Kasumi-1 (cell line): Measurements from ENCODE around the gene HEPACAM2.
A peak's percentile ranks its signal among the peaks of the same experiment; 100 is the strongest.

ENCODE experiments used
- DNase-seq, 2 experiments: peaks; one replicate each; lab custom pipeline; 2025; lab: John Stamatoyannopoulos, UW

HEPACAM2 gene

DNA sequence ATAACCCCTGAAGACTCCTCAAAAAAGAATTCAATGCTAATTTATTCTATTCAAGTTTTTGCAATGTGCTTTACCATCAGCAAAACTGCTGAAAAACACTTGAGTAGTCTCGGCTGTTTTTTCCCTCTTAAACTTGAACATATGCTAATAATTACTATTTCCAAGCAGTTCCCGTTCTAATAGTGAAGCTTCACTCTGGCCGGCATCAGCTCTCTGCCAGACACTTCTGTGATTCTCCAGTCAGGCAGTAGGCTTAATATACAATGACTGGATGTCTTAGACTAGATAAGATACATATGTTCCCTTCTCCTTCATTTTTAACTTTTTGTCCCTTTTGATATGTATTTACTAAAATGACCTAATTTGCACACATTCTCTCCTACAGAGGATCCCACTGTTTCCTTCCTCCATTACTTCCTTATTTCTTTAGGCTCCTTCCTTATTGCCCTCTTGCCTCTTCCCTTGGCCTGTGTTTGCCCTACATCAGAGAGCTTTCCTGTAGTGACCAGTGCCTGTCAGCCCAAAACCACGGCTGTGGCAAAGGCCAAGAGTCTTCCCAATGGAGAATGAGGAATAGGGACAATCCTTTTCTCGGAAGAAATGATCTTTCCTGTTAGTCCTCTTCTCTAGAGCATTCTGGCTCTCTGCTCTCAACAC is 23.5 kb downstream of the HEPACAM2 start:
- no peak for DNase-seq

DNA sequence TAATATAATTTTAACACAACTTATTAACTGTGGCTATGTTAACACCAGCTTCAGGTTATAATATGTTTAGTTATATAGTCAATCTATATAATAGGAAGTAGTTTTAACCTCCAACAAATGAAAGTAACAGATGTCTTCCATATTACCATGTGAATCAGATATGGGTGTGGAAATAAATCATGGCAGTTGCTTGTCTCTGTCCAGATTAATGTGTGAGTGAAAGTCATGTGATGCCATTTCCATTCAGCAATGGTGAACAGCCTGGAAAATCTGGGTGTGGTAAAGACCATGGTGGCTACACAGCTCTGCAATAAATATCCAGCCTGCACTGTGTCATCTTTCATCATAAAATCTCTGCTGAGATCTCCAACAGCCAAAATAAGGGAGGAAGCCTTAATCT is 27.8 kb downstream of the HEPACAM2 start:
- DNase-seq = no peak

DNA sequence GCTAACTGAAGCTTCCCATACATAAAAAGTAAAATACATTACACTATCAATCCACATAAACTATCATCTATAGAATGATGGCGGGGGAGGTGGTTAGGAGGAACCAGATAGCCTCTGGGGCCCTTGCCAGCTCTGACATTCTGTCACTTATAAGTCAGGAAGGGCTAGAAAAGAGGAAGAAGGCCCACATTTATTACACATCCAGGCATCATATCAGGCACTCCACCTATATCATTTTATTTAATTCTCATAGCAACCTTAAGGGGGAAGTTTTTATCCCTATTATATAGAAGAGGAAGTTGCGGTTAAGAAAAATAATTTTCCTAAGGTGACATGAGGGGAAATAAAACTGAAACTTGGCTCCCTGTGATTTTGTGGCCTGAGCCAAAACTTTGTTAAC is 29.9 kb downstream of the HEPACAM2 start:
- DNase-seq = peak; percentile 56 to 60

DNA sequence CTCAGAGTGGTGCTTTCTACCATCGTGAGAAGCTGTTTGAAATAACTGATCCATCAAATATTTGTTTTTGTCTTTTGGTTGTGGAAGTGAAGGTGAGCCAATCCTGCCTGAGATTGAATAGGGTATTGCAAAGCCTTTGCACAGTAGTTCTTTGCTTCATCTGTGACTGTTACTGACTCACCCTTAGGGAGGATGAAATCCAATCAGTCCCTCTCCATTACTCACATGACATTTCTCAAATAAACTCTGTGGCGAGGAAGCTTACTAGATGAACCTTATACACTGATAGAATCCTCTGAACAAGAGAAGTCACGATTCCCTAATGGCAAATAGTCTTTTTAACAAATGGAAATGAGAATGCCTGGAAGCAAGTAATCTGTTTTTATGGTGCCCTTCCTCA is 31.9 kb downstream of the HEPACAM2 start:
- DNase-seq = no peak

DNA sequence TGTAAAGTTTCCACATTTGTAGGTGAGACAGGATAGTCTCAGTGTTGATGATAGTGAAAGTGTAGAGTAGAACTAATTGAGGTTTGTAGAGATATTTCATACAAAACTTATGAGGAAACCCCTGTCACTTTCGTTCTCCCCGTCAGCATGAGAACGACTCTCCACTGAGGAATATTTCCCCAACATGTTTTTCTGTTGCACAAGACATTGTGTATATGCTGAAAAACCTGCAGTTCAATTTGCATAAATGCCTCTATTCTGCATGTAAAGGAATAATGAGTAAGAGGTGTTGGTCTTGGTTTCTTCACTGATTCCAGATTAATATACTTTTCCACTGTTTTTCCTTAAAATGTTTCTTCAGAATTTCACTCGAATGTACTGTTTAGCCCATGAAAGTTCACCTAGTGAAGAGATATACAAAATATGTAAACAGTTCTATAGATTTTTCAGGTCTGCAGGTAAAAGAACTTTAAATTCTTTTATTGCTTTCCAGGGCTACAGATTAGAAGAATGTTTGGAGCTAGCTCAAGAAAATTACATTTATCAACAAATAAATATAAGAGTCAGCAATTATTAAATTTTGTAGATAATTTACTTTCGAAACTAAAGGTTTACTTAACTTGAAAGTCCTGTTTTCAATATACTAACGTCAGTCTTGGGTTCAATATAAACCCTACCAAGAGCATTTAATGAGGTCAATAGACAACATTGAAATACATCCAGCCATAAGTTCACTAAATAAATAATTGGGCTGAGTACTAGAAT is 37.2 kb downstream of the HEPACAM2 start:
- no peak for DNase-seq

DNA sequence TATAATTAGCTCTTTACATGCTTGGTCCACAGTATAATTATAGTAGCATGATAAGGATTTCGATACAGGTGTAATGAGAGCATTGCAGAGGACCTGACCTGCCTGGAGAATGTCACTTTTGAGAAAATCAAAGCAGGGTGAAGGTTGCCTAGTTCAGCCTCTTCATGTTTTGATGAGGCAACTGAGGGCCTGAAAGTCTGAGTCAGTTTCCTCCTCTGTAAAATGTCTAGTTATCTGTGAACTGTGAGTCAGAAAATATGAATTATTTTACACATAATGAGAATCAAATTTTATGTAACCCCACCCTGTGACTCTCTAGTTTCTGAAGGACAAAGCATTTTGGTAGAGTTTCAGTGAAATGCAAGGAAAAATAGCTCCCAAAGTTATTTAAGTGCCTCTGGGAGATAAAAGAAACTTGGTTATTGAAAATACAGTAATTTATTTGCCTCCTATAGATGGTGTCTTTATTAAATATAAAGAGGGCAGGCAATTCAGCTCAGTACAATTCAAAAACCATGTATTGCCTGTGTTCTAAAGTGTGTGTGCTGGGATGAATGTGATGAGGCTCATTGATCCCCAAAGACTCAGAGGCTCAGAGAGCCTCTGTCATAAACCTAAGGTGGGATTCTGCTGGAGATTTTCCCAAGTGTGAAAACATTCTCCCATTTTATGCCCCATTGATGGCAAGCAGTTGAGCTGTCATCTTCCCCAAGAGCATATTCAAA is 40.8 kb downstream of the HEPACAM2 start:
- no peak for DNase-seq

DNA sequence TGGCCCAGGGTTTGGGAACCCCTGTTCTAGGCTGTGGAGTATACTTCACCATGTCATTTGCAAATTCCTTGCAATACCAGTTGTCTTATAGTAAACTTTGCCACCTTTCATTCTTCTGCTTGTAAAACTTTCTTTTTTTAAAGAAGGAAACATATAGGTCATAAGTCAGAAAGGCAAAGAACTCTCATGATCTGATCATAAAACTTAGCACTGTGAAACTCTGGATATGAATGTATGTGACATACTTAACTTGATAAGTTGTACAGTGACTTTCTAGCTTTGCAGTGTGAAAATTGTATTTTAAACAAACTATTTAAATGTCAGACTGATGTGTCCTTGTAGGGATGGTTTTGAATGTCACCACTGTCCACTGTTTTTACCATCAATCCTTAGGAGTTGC is 47.1 kb downstream of the HEPACAM2 start:
- DNase-seq = no peak

DNA sequence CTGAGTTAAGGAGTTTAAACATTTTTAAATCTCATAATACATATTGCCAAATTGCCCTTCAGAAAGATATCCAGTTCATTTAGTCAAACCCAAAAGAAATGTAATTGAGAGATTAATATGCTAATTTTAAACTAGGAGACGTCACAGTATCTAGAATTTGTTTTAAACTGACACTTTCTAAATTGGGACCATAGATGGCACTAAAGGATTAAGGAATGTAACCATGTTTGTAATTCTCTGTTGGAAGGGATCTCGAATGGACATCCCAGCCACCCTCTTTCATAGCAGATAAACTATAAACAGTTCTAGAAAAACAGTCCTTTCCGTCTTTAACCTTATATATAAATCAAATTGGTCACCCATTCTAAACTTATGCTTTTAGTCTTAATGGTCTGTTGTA is 48.1 kb downstream of the HEPACAM2 start:
- DNase-seq = peak; percentile 53 to 57

DNA sequence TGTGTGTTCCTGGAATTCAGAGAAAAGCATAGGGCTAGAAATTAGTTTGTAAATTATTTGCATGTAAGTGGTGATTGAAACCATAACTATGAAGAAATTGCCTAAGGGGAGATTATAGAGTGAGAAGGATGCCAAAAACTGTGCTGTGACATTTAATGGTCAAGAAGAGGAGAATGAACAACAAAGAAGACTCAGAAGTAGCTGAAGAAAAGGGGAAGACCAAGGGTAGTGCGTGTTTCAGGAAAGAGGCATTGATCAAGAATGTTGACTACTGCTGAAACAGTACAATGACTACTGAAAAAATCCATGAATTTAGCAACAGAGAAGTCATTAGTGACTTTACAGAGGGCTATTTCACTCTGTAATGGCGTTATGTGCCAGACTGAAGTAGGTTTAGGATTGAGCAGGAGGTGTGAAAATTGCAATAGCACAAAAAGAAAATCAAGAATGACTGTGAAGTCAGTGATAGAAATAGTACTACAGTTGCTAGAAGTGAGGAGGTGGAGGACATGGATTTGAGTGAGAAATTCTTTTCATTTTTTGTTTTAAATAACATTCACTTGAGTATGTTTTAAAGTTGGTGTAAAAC is 49.2 kb downstream of the HEPACAM2 start:
- DNase-seq = no peak

DNA sequence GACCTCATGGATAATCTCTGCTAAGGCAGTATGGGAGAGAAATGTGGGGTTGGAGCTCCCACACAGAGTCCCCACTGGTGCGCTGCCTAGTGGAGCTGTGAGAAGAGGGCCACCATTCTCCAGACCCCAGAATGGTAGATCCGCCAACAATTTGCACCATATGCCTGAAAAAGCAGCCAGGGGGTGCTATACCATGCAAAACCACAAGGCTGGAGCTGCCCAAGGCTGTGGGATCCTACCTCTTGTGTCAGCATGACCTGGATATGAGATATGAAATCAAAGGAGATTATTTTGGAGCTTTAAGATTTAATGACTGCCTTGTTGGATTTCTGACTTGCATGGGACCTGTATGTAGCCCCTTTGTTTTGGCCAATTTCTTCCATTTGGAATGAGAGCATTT is 51.0 kb downstream of the HEPACAM2 start:
- DNase-seq = no peak

DNA sequence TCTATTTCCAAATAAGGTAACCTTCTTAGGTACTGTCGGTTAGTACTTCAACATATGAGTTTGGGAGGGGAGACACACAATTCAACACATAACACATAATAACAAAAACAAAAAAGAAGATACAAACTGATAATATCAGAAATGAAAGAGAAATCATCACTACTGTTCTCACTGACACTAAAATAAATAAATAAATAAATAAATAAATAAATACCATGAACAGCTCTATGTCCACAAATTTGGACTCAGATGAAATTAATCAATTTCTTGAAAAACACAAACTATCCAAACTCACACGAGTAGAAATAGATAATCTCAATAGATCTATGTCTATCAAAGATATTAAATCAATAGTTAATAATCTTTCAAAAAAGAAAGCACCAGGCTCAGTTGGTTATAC is 53.6 kb downstream of the HEPACAM2 start:
- no peak for DNase-seq

DNA sequence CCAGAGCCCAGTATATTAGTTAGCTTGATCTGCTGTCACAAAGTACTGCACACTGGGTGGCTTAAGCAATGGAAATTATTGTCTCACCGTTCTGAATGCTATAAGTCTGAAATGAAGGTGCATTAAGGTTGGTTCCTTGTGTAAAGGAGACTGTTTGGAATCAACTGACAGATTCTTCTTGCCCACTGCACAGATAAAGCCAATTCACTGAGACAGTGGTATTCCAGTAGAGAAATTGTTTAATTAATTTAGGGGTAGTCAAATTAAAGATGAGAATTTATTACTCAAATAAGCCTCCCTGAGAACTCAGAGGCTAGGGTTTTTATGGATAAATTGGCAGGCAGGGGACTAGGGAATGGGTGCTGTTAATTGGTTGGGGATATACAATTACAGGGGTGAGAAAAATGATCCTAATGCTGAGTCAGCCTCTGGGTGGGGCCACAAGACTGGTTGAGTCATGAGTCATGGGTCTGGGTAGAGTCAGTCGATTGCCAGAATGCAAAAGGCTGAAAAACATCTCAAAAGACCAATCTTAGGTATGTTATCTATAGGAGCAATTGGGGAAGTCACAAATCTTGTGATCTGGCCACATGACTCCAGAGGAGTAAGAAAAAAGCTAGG is 54.6 kb downstream of the HEPACAM2 start:
- DNase-seq = no peak

DNA sequence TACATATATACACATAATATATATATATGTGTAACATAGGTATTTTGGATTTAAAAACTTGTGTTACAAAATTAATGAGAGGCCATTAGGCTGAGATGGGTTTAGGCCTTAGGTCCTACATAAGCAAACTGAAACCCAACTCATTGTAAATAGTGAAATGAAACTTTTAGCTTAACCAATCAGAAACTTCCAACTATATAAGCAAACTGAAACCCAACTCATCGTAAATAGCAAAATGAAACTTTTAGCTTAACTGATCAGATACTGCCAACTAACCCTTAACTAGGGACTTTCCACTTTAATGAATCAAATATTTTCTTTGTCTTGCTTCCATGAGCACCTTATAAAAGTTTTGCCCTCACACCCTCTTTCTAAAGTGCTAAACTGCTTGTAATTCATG is 60.8 kb downstream of the HEPACAM2 start:
- DNase-seq = no peak

DNA sequence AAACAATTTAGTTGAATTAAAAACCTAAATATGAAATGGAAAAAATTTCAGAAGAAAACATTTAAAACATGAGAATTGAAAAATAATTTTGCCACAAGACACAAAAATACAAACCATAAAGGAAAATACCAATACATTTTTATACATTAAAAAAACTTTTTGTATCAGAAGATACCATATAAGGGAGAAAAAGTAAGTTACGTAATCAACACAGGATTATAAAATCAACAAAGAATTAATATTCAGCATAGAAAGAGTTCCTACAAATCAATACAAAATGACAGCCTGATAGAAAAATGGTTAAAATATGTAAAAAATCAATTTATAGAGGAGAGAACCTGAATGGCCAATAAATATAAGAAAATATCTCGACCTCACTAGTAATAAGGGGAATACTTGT is 61.5 kb downstream of the HEPACAM2 start:
- DNase-seq = no peak

DNA sequence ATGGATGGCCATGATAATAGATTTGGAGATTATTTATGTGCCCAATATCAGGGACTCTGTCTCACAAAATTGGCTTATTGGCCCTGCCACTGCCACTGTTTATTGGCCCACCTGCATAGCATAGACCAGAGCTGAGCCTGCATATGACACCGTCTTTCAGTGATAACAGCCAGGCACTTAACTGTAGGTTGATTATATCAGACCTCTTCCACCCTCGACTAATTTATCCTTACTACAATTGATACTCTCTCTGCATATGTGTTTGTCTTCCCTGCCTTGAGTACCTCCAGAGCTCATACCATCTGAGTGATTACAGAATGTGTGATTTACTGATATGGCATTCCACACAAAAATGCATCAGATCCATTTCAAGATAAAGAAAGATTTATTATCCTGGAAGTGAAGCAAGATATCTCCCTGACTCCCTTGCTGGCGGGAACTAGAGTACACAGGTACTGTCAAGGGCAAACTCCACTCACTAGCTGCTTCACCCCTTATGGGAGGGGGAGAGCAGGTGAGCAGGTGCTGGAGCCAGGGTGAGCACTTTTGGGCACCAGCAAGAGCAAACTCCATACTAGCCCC is 65.0 kb downstream of the HEPACAM2 start:
- no peak for DNase-seq

DNA sequence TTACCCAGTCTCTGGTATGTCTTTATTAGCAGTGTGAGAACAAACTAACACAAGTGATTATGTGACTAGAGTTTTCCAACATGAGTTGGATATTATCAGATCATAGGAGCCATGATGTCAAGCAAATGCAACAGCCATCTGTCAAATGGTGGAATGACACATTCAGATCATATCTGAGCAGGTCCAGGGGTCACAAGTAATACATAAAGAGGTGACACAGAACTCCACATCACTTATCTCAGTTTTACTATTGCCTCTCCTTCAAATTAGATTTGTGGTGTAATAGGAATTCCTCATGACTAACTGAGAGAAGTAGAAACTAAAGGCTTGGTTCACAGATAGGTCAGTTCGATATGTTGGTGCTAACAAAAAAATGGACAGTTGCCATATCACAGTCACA is 65.9 kb downstream of the HEPACAM2 start:
- no peak for DNase-seq

DNA sequence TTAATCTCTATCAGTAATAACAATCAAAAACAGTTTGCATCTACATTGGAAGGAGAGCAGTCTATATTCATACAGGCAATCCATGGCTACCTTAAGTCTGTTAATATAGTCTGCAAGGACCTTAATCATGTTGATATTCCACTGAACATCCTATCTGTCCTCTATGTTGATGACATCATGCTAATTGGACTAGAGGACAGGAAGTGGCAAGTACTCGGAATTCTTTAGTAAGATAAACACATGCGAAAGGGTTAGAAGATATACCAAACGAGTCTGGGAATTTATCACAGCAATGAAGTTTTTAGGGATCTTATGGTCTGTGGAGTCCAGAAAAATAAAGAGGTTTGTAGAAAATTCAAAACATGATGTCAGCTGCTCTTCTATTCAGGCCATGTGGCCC is 66.8 kb downstream of the HEPACAM2 start:
- no peak for DNase-seq

DNA sequence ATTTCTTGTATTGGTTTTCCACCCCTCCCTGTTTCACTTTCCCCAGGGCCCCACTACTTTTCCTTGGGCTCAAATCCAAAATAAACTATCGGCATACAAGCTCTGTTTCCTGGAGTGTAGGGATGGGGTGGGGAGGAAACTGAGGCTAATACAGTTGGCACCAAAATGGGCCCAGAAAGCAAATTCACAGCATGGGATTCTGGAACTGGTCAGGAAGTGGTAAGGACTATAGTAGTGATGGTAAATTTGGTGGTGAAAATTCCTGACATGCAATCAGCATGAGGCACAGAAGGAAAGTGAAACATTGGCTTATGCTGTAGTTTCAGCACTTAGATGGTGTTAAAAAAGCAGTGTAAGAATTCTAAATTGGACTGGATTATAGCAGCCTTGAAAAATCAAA is 69.4 kb downstream of the HEPACAM2 start:
- no peak for DNase-seq

DNA sequence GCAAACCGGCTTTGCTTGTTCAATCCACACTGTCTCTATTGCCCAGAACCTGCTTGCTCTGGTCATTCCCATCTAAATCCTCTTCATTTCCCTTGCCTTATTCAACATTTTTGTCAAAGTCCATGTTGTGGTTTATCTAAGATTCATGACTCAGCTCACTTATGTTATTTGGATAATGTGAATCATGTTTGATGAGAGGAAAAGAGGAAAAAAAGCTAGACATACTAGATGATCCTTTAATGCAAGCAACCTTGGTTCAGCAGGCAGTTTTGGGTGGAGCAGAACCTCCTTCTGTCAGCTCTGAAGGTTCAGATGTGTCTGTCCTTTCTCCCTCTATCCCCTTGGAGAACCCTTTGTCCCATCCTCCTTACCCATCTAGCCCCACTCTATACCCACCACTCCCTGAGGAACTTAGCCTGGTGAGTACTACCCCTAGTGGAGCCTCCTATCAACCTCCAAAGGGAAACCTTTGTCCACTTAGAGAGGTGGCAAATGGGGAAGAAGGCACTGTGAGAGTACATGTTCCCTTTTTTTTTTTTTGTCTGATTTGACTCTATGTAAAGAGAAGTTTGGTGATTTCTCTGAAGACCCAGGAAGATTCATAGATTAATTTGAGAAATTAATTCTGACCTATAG is 76.0 kb downstream of the HEPACAM2 start:
- DNase-seq = no peak

DNA sequence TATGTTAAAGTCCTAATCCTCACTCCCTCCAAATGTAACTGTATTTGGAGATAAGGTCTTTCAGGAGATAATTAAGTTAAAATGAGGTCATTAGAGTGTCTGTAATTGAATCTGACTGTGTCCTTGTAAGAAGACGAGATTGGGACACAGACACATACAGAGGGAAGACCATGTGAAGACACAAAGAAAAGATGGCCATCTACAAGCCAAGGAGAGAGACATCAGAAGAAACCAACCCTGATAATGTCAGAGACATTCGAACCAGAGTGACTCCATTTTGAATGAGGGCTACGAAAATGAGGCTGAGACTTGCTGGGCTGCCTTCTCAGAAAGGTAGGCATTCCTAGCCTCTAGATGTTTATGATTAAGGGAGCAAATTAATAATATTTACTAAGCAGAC is 77.5 kb downstream of the HEPACAM2 start:
- DNase-seq = no peak

DNA sequence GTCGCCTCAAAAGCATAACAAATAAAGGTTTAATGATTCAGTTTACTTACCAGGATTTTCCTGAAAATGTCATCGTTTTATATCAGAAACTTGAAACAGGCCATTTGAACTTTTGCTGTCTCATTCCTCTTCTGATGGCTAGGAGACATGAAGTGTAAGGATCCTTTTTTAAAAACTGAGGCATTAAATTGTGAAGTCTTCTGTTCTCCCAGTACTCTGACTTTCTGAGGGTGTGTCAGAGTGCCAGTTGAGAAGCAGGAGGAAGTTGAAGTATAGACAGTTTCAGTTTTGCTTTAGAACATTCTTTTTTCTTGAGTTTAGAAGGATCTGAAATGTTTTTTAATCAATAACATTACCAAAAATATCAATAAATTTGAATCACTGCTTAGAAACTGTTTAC is 78.1 kb downstream of the HEPACAM2 start, which contains the start of gene SAMD9L:
SAMD9L (minus strand) TSS at position 242 of the 400 bp plus-strand sequence. CDS start 12,414 bp downstream, outside the sequence.
- peak; percentile 42 to 58 for DNase-seq
